ENCODE results near the gene EIF2A. TPM values are rescaled to one million over a fixed set of nuclear protein-coding genes. Genes with fewer than 3 reads are reported as not detected.

EIF2A gene
- total and polyA plus RNA-seq, 11 donors, result 44.3 to 112 (median 68.0) TPM

DNA sequence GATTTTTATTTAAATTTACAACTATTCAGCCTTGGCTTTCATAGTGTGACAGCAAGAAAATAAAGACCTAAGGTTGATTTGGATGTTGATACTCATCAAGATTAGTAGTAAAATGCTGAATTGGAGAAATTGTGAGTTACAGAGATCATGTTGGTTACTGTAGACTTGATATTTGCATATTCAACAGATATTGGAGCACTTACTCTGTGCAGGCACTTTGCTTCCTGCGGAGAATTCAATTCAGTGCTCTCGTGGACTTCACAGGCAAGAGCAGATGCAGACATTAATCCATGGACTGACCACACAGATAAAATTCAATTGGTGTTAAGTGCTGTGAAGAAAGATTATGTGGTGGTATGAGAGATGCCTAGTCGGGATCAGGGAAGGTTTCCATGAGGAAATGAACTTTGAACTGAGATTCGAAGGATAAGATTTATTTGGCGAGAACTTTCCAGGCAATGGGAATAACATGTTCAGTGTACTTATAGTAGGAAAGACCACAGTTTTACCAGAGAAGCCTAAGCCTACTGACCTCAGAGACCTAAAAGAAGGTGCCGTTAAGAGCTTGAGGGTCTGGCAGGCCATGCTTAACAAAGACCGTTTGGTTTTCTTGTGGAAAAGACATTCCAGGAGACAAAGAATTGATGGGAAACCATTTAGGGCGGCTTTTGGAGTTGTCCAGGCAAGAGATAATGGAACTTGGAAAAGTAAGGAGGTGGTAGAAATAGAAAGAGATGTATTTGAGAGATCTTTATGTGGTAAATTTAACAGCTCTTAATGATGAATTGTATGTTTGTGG lies 60.9 kb downstream of the EIF2A start:
- Histone ChIP-seq H3K4me1 (peaks cover 0 to 76% (median 45%) of the 10 kb centered on the region in 12 donors), H3K9me3 (no peaks in the 10 kb centered on the region), H3K27ac (peak overlapping the region in 1 of 12 donors; percentile 98), H3K4me3 (no peak overlapping the region), H3K27me3 (no peaks in the 10 kb centered on the region), H3K36me3 (peaks cover 0 to 21% (median 12%) of the 10 kb centered on the region in 9 donors)
- WGBS, 4 donors, result 62 to 69% (median 65%) methylated on average over 8 of the region's 8 CpGs
- intact Hi-C loops (cut with DNase I), result loop anchor here in 4 of 10 donors (10.0 kb wide), 3 partner anchors 63 to 157 kb away; partner anchors contain the start of genes ERICH6 (in 2 of the 4), EIF2A (in 1 of the 4), SERP1 (in 1 of the 4) and SIAH2 (in 1 of the 4)
- ATAC-seq (no peak), DNase-seq (no peak)
- TF ChIP-seq, protein P1, sequence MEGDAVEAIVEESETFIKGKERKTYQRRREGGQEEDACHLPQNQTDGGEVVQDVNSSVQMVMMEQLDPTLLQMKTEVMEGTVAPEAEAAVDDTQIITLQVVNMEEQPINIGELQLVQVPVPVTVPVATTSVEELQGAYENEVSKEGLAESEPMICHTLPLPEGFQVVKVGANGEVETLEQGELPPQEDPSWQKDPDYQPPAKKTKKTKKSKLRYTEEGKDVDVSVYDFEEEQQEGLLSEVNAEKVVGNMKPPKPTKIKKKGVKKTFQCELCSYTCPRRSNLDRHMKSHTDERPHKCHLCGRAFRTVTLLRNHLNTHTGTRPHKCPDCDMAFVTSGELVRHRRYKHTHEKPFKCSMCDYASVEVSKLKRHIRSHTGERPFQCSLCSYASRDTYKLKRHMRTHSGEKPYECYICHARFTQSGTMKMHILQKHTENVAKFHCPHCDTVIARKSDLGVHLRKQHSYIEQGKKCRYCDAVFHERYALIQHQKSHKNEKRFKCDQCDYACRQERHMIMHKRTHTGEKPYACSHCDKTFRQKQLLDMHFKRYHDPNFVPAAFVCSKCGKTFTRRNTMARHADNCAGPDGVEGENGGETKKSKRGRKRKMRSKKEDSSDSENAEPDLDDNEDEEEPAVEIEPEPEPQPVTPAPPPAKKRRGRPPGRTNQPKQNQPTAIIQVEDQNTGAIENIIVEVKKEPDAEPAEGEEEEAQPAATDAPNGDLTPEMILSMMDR (IDR thresholded peaks at IDR 0.05), result no peak
- TF ChIP-seq POLR2A (IDR thresholded peaks at IDR 0.05), result no peak

DNA sequence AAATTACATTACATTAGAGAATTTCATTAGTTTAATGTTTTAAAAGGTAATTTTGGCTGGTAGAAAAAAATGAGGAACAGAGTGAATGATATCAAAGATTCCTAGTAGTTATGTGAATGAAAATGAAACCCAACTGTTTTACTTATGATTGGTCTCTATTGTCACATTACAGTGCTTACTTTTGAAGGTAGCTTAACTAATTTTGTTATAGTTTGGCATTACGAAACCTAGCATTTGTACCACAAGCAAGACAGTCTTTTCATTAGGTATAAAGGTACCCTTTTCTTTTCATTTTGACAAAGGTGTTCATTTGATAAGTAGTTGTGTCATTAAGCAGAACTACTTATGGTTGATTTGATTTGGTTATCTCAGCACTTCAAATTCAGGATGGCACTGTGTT lies 63.4 kb downstream of the EIF2A start:
- no peaks in the 10 kb centered on the region for H3K9me3 ChIP-seq
- H3K36me3 ChIP-seq, result peaks cover 0 to 27% (median 14%) of the 10 kb centered on the region in 9 donors
- H3K4me3 ChIP-seq, result no peak overlapping the region
- WGBS, 4 donors, result 0% methylated on average over 1 of the region's 1 CpG
- intact Hi-C loops (cut with DNase I), result loop anchor here in 4 of 10 donors (10.0 kb wide), 3 partner anchors 65 to 155 kb away; partner anchors contain the start of genes ERICH6 (in 2 of the 4), EIF2A (in 1 of the 4), SERP1 (in 1 of the 4) and SIAH2 (in 1 of the 4)
- H3K27me3 ChIP-seq, result no peaks in the 10 kb centered on the region
- no peak for DNase-seq
- no peak for ATAC-seq
- peaks cover 0 to 73% (median 45%) of the 10 kb centered on the region in 12 donors for H3K4me1 ChIP-seq
- H3K27ac ChIP-seq, result no peak overlapping the region
- TF ChIP-seq POLR2A (IDR thresholded peaks at IDR 0.05), result no peak
- TF ChIP-seq, protein P1 (IDR thresholded peaks at IDR 0.05), result no peak

DNA sequence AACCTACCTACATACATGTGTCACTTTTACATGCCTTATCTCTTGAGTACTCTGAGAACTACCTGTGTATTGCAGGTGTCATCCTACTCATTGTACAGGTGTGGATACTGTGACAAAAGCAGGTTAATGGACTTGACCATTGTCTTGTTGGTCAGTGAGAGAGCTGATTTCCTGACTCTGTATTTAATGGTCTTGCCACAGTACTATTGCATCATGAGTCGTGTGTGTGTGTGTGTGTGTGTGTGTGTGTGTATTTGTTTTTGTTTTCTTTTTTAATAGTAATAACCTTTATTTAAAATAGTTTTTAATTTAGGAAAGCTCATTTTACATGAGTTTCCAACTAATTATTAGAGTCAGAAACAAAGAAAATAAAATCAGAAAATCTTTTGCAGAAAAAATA lies 64.2 kb downstream of the EIF2A start:
- ATAC-seq (no peak), DNase-seq (no peak)
- no peak overlapping the region for H3K4me3 ChIP-seq
- no peaks in the 10 kb centered on the region for H3K9me3 ChIP-seq
- TF ChIP-seq POLR2A (IDR thresholded peaks at IDR 0.05), result no peak
- H3K36me3 ChIP-seq, result peaks cover 0 to 27% (median 14%) of the 10 kb centered on the region in 9 donors
- 28 to 78% (median 71%) methylated on average over 1 of the region's 1 CpG for WGBS, 4 donors
- no peaks in the 10 kb centered on the region for H3K27me3 ChIP-seq
- peaks cover 0 to 65% (median 37%) of the 10 kb centered on the region in 12 donors for H3K4me1 ChIP-seq
- no peak overlapping the region for H3K27ac ChIP-seq
- intact Hi-C loops (cut with DNase I), result no loop called here

DNA sequence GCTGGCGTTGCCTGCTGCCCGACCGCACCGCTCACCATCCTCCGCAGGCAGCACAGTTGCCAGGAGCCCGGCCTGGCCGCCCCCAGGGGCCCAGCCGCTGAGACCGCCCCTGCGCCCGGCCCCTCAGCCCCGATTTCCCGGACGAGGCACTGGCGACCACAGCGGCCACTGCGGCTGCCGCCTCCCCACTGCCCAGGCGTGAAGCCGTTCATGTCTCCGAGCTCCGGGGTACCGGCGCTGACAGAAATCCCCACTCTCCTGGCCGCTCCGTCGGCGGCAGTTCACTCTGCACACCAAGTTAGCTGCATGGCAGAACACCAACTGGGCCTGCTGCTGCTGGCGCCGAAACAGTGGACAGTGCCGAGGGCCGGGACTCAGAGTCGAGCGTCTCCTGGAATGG lies 65.1 kb downstream of the EIF2A start:
- Histone ChIP-seq H3K27ac (no peak overlapping the region), H3K36me3 (peaks cover 0 to 27% (median 10%) of the 10 kb centered on the region in 9 donors), H3K4me1 (peaks cover 0 to 56% (median 31%) of the 10 kb centered on the region in 12 donors), H3K4me3 (no peak overlapping the region), H3K9me3 (no peaks in the 10 kb centered on the region), H3K27me3 (no peaks in the 10 kb centered on the region)
- 93 to 98% (median 98%) methylated on average over 29 to 34 of the region's 34 CpGs for WGBS, 4 donors
- ATAC-seq, result peak in 2 of 4 donors; percentile 12 to 56
- DNase-seq, result no peak
- TF ChIP-seq, protein P1 (IDR thresholded peaks at IDR 0.05), result no peak
- TF ChIP-seq POLR2A (IDR thresholded peaks at IDR 0.05), result no peak
- intact Hi-C loops (cut with DNase I), result no loop called here

Measured in heart left ventricle (tissue), 16 donors.